SK-N-SH (cell line): ENCODE data around the gene MCUR1.

Experiments
- CTCF ChIP-seq: fragments of 200-600 bp; sonication (generic); IDR thresholded peaks from 2 replicates; pipeline ENCODE4 v1.6.1; 2017; ENCODE audit warnings: antibody characterized with exemption, mild to moderate bottlenecking, moderate library complexity
- EP300 ChIP-seq, 2 experiments: IDR thresholded peaks; 2 replicates each; pipeline versions ENCODE4 v1.4.0 to v1.6.1; 2012; ENCODE audit warnings: borderline replicate concordance in 1 of 2, low read depth in 1 of 2, low read length in 1 of 2
- MXI1 ChIP-seq: IDR thresholded peaks from 2 replicates; pipeline ENCODE4 v1.6.1; 2012; ENCODE audit warnings: mild to moderate bottlenecking, low read depth, low read length, improper control_type of control experiment
- RFX5 ChIP-seq: IDR thresholded peaks from 2 replicates; pipeline ENCODE4 v1.6.1; 2012; ENCODE audit warnings: mild to moderate bottlenecking, improper control_type of control experiment, low read length
- TAF1 ChIP-seq: IDR thresholded peaks from 2 replicates; pipeline ENCODE4 v1.6.1; 2012; ENCODE audit warnings: low read depth, mild to moderate bottlenecking, low read length, moderate library complexity, borderline replicate concordance

DNA sequence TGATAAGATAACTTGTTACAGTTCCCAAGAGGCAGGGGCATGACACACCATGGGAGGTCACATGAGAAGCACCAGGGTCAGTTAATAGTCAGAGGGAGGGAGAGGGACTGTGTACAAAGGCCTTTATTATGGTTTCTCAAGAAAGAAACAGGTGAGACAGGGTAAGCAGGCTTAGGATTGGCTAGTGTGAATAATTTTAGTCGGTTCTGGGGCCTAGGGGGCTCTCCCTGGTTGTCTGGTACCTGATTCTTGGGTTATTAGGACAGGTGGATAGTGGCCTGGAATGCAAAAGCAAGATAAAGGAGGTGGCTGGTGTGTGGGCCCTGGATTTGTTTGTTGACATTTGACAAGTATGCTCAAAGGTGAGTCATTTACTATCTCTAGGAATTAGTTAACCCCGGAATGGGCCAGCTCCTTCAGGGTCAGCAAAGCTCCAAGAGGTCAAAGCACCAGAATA lies 49.4 kb upstream of the MCUR1 start:
- TF ChIP-seq RFX5 (no peak), CTCF (no peak), TAF1 (no peak), EP300 (IDR thresholded peaks at IDR 0.05; ENCODE audit: borderline replicate concordance in 1 of 2, low read depth in 1 of 2, low read length in 1 of 2) (no peak), MXI1 (no peak)
